Endometrial microvascular endothelial cells (primary cell): ENCODE measurements around the gene ZC3H18. TPM values are rescaled to one million over a fixed set of nuclear protein-coding genes. Genes with fewer than 3 reads are reported as not detected.

Source experiments
- in situ Hi-C: cut with HindIII; loops from 2 replicates; pipeline ENCODE4 v1.10.0; 2017; ENCODE audit warnings: low sequenced_read_pairs, low pct_unique_long_range_greater_than_20kb; ENCODE audit errors: inconsistent ontology term
- total RNA-seq: library from RNA; depleted of rRNA; stranded (reverse); fragments of >200 nt; gene quantifications from one replicate; pipeline ENCODE4 v1.2.3, GENCODE V29; 2015; ENCODE audit errors: inconsistent ontology term

ZC3H18 gene
- total RNA-seq, 1 donor from 2014 or later: 13.1 TPM

GRCh38 chr16:88568710-88569613 lies 1.2 kb upstream of the ZC3H18 start:
- in situ Hi-C loops: no loop called here

- in situ Hi-C loops: no loop called here
These were observed 604 bp upstream of the ZC3H18 start for GRCh38 chr16:88569614-88569984.

- in situ Hi-C loops: no loop called here
These were observed 489 bp downstream of the ZC3H18 start for GRCh38 chr16:88570691-88571092.

- in situ Hi-C loops: no loop called here
These were observed 5.0 kb downstream of the ZC3H18 start for GRCh38 chr16:88575251-88575650.

DNA sequence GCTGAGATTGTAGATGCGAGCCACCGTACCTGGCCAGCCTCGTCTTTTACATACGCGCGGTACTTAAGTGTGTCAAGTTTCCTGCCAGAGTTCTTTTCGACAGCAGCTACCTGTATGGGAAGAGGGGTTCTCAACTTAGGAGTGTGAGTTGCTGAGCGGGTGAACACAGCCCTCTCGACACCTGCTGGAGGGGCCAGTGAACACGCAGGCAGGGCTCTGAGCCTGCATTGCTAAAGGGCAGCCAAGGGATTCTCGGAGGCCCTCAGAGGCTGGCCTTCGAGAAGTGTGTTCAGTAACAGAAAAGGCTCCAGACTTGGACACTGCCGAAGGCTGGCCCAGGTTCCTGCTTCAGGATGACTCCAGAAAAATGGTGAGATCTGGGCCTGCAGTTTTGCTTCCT lies 6.1 kb downstream of the ZC3H18 start:
- in situ Hi-C loops: no loop called here

GRCh38 chr16:88577166-88577565 lies 7.0 kb downstream of the ZC3H18 start:
- in situ Hi-C loops: no loop called here

- in situ Hi-C loops: no loop called here
These were observed 8.5 kb downstream of the ZC3H18 start for GRCh38 chr16:88578446-88579313.

GRCh38 chr16:88580371-88580770 lies 10.2 kb downstream of the ZC3H18 start:
- in situ Hi-C loops: no loop called here

GRCh38 chr16:88581033-88581432 lies 10.8 kb downstream of the ZC3H18 start:
- in situ Hi-C loops: no loop called here

DNA sequence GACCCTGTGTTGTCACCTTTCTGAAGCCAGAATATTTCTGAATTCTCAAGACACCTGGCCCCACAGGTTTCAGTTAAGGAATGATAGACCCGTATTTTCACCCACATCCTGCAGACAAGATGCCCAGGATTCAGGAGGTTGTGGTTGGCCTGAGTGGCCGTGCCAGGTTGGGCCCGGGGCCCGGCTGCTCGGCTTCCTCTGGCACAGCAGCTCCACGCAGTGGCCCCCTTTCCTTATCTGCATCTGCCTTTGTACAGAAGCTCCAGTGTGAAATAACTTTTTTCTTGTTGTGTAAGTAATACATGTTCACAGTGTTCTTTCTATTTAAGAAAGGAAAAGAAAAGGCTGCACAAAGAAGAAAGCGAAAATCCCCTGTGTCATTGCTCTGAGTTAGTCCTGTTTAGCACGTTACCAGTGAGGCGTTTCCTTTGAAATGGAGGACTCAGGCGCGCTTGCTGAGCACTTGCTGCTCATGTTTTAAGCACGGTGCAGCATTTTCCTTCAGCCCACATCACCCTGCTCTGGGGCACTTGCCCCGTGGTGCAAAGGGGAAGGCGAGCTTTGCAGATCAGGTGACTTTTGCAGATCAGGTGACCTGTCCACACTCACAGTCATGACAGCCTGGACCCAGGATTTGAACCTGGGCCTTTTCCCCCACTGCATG lies 12.8 kb downstream of the ZC3H18 start:
- in situ Hi-C loops: no loop called here

- in situ Hi-C loops: no loop called here
These were observed 14.5 kb downstream of the ZC3H18 start for GRCh38 chr16:88584676-88585075.

DNA sequence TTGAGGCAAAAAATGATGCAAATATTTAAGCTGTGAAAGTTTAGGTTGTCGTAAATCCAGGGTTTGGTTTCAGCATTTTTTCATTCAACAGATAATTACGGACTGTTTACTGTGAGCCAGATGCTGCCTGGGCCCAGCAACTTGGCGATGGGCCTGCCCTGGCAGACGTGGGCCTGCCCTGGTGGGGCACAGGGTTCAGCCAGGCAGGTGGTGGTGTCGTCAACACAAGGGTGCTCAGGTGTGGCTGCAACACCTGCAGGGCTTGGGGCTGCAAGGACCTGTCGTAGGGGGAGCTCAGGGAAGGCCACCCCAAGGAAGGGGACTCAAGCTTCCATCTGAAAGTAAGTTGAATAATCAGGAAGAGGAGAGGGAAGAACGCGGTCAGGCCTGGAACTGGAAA lies 15.1 kb downstream of the ZC3H18 start:
- in situ Hi-C loops: no loop called here

DNA sequence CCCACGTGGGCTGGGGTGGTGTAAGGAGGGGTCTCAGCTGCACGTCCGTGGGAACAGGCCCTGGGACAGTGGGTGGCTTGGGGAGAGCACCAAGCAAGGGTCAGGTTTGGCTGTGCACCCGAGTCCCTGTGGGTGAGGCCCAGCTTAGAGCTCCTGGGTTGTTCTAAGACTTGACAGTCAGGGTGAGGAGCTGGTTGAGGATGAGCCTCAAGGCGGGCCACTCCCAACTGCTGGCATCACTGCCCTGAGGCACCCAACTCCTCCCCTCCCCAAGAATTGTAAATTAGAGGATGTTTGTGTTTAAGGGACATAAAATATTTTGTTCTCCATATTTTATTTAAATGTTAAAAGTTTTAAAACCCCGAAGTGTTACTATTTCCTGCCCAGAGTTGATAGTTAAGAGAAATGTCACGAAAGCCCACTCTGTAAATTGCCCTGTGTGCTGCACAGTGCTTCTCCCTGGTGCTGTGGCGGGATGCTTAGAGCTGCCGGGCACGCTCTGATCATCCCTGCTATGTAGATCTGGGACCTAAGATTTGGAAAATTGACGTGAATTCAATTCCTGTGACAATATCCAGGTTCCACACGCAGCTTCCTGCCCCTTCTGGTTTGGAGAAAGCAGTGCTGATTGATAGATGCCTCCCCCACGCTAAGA lies 15.9 kb downstream of the ZC3H18 start:
- in situ Hi-C loops: no loop called here

- in situ Hi-C loops: no loop called here
These were observed 17.9 kb downstream of the ZC3H18 start for GRCh38 chr16:88588148-88588547.

DNA sequence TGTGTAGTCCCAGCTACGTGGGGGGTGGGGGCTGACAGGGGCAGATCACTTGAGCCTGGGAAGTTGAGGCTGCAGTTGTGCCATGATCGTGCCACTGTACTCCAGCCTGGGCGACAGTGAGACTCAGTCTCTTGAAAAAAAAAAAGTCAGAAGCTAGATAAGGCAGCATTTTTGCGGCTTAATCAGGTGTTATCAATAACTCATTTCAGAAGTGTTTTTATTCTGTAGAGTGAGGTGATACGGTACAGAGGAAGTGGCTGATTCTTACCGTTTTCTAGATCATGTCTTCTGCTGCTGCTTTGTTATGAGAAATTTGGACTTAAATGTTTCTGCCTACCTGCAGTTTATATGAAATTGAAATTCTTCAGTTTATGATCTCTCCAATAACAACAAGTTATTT lies 18.6 kb downstream of the ZC3H18 start:
- in situ Hi-C loops: no loop called here

DNA sequence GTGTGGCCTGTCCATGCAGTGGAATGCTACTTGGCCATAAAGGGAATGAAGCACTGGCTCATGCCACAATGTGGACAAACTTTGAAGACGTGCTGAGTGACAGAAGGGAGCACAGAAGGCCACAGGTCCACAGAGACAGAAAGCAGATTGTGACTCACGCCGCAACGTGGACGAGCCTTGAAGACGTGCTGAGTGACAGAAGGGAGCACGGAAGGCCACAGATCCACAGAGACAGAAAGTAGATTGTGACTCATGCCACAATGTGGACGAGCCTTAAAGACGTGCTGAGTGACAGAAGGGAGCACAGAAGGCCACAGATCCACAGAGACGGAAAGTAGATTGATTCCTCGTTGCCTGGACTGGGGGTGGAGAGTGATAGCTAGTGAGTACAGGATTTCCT lies 19.2 kb downstream of the ZC3H18 start:
- in situ Hi-C loops: no loop called here

- in situ Hi-C loops: no loop called here
These were observed 21.4 kb downstream of the ZC3H18 start for GRCh38 chr16:88591577-88592021.

- in situ Hi-C loops: no loop called here
These were observed 22.9 kb downstream of the ZC3H18 start for GRCh38 chr16:88593061-88593460.

DNA sequence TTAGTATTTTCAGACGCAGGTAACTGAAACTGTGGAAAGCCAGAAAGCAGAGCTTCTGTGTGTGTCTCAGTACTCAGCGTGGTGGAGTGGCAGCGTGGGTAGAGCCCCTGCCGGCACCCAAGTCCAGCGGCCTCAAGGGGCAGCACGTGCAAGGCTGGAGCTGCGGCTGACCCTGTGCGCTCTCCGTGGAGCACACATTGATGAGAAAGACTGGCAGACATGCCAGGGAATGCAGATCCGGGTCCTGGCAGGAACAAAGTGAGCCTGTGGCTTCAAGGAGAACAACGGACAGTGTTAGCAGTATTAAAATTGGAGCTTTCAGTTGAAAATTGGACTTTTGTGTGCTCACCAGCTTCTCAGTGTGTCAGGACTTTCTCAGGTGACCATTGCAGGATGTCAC lies 23.3 kb downstream of the ZC3H18 start:
- in situ Hi-C loops: no loop called here
